Endothelial cell (in vitro differentiated cells): Measurements from ENCODE around the gene ATP6V0B. TPM values are rescaled to one million over a fixed set of nuclear protein-coding genes. Genes with fewer than 3 reads are reported as not detected.

Experiments
- DNase-seq: peaks from one replicate; pipeline ENCODE4 v3.0.0; 2021; ENCODE audit warnings: low spot score
- H3K27ac Mint-ChIP-seq: one replicate; pipeline ENCODE4 v1.8.0; 2021; ENCODE audit warnings: mixed read lengths, inconsistent platforms; ENCODE audit not compliant: unreplicated experiment
- H3K27me3 Mint-ChIP-seq: one replicate; pipeline ENCODE4 v1.8.0; 2021; ENCODE audit warnings: mild to moderate bottlenecking, moderate library complexity, mixed read lengths, inconsistent platforms; ENCODE audit not compliant: unreplicated experiment
- H3K36me3 Mint-ChIP-seq: one replicate; pipeline ENCODE4 v1.8.0; 2021; ENCODE audit warnings: mild to moderate bottlenecking, low read depth, mixed read lengths, inconsistent platforms; ENCODE audit not compliant: unreplicated experiment
- H3K4me1 Mint-ChIP-seq: one replicate; pipeline ENCODE4 v1.8.0; 2021; ENCODE audit warnings: mild to moderate bottlenecking, mixed read lengths, inconsistent platforms; ENCODE audit not compliant: unreplicated experiment
- H3K4me3 Mint-ChIP-seq: one replicate; pipeline ENCODE4 v1.8.0; 2021; ENCODE audit warnings: mild to moderate bottlenecking, mixed read lengths, inconsistent platforms; ENCODE audit not compliant: unreplicated experiment
- H3K9me3 Mint-ChIP-seq: one replicate; pipeline ENCODE4 v1.8.0; 2021; ENCODE audit warnings: mixed read lengths, inconsistent platforms; ENCODE audit not compliant: unreplicated experiment
- CTCF ChIP-seq: fragments of 200-600 bp; sonication (generic); IDR thresholded peaks from one replicate; pipeline ENCODE4 v1.5.0; 2021; ENCODE audit warnings: antibody characterized with exemption; ENCODE audit not compliant: unreplicated experiment
- total RNA-seq: library from RNA; stranded (reverse); fragmentation: NEBNext Ultra II Directional; extraction: Animal tissue kit (Norgen Biotek cat#: 25700); gene quantifications from one replicate; pipeline ENCODE4 v1.2.1, GENCODE V29; 2021; ENCODE audit not compliant: unreplicated experiment

The ATP6V0B gene
- total RNA-seq, 1 donor from 2014 or later = 94.5 TPM

GRCh38 chr1:43983253-43983899, 8.6 kb downstream of the ATP6V0B start:
- no peak for TF ChIP-seq CTCF

GRCh38 chr1:43984855-43985254, 10.1 kb downstream of the ATP6V0B start:
- peaks cover 11% of the 10 kb centered on the region for H3K27me3 Mint-ChIP-seq
- H3K4me3 Mint-ChIP-seq = no peak overlapping the region
- H3K27ac Mint-ChIP-seq = no peak overlapping the region
- no peak for TF ChIP-seq CTCF
- no peaks in the 10 kb centered on the region for H3K9me3 Mint-ChIP-seq
- H3K36me3 Mint-ChIP-seq = peaks cover 25% of the 10 kb centered on the region
- no peak for DNase-seq
- peaks cover 11% of the 10 kb centered on the region for H3K4me1 Mint-ChIP-seq

More at GRCh38 chr1:43983253-43983899, 8.6 kb downstream of the ATP6V0B start:
- H3K27ac Mint-ChIP-seq = no peak overlapping the region
- no peaks in the 10 kb centered on the region for H3K9me3 Mint-ChIP-seq
- peaks cover 14% of the 10 kb centered on the region for H3K27me3 Mint-ChIP-seq
- peaks cover 17% of the 10 kb centered on the region for H3K4me1 Mint-ChIP-seq
- no peak for DNase-seq
- peak overlapping the region; percentile 35 for H3K4me3 Mint-ChIP-seq
- peaks cover 25% of the 10 kb centered on the region for H3K36me3 Mint-ChIP-seq

DNA sequence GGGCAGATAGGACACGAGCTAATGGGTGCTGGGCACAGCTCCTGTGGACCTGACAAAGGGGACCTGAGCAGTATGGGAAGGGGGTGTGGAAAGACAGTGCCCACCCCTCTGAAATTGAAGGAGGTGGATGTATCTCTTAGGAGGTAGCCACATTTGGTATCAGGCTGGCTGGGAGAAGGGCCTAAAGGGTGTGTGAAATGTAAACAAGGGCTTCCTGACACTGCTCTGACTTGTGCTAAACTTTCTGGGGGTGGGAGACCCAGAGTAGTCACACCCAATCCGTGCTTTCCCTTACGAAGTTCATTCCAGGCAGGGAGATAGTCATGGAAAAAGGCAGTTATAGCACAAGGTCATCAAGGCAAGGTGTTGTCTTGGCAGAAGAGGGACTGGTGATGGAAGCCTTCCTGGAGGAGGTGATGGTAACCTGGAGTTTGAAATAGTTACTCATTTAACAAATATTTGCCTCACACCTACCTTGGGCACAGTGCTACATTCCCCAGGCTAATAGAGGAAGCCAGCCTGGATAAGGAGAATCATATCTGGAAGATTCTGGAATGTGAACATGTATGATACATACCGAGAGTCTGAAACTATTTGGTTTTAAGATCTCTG, 11.3 kb downstream of the ATP6V0B start:
- Mint-ChIP-seq H3K27ac (no peak overlapping the region), H3K4me3 (peak overlapping the region; percentile 50), H3K4me1 (peaks cover 4% of the 10 kb centered on the region), H3K27me3 (peaks cover 6% of the 10 kb centered on the region), H3K9me3 (no peaks in the 10 kb centered on the region), H3K36me3 (peaks cover 21% of the 10 kb centered on the region)
- no peak for DNase-seq
- no peak for TF ChIP-seq CTCF

- peaks cover 6% of the 10 kb centered on the region for H3K27me3 Mint-ChIP-seq
- no peak for TF ChIP-seq CTCF
- no peaks in the 10 kb centered on the region for H3K9me3 Mint-ChIP-seq
- peaks cover 21% of the 10 kb centered on the region for H3K36me3 Mint-ChIP-seq
- H3K27ac Mint-ChIP-seq = no peak overlapping the region
- peaks cover 4% of the 10 kb centered on the region for H3K4me1 Mint-ChIP-seq
- DNase-seq = no peak
- peak overlapping the region; percentile 50 for H3K4me3 Mint-ChIP-seq
Observed at GRCh38 chr1:43986712-43987111, 12.0 kb downstream of the ATP6V0B start.

GRCh38 chr1:43987159-43987902, 12.6 kb downstream of the ATP6V0B start:
- no peak for TF ChIP-seq CTCF
- Mint-ChIP-seq H3K4me1 (peaks cover 8% of the 10 kb centered on the region), H3K36me3 (peaks cover 20% of the 10 kb centered on the region)

More at GRCh38 chr1:43987159-43987902, 12.6 kb downstream of the ATP6V0B start:
- no peak overlapping the region for H3K27ac Mint-ChIP-seq
- H3K9me3 Mint-ChIP-seq = no peaks in the 10 kb centered on the region
- no peak overlapping the region for H3K4me3 Mint-ChIP-seq
- peaks cover 3% of the 10 kb centered on the region for H3K27me3 Mint-ChIP-seq
- DNase-seq = no peak
